Esophagus muscularis mucosa (tissue), 3 donors: ENCODE results near the gene IER3.

Experiments used
- POLR2A ChIP-seq: fragments of 450-650 bp; IDR thresholded peaks from one replicate; pipeline ENCODE4 v1.6.1; 2017; ENCODE audit warnings: antibody characterized with exemption, moderate library complexity, mild to moderate bottlenecking, low read depth
- POLR2AphosphoS5 ChIP-seq, 2 donors: sonication (generic); formaldehyde crosslinking; IDR thresholded peaks; one replicate each; pipeline ENCODE4 v1.6.1; 2017; ENCODE audit warnings: antibody characterized with exemption in 2 of 2
- TF ChIP-seq, protein P1 (sequence below), 3 experiments: fragments of 200-600 bp in 2 of 3; fragments of 450-650 bp in 1 of 3; sonication (generic) in 2 of 3; IDR thresholded peaks; one replicate each; pipeline ENCODE4 v1.5.1; 2017 to 2019; ENCODE audit warnings: antibody characterized with exemption in 3 of 3, mild to moderate bottlenecking in 2 of 3, moderate library complexity in 1 of 3

DNA sequence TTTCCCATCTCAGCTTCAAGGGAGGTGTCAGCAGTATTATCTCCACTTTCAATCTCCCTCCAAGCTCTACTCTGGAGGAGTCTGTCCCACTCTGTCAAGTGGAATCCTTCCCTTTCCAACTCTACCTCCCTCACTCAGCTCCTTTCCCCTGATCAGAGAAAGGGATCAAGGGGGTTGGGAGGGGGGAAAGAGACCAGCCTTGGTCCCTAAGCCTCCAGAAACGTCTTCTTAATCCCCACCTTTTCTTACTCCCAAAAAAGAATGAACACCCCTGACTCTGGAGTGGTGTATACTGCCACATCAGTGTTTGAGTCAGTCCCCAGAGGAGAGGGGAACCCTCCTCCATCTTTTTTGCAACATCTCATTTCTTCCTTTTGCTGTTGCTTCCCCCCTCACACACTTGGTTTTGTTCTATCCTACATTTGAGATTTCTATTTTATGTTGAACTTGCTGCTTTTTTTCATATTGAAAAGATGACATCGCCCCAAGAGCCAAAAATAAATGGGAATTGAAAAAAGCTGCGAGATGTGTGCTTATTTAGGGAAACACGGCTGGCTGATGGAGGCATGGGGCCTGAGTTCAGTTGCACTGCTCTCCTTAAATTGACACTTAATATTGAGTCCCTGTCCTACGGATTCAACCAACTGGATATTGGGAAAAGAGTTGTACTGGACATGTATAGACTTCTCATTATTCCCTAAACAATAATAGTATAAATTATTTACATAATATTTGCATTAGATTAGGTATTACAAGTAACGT, 19.3 kb downstream of the IER3 start:
- TF ChIP-seq, protein P1, sequence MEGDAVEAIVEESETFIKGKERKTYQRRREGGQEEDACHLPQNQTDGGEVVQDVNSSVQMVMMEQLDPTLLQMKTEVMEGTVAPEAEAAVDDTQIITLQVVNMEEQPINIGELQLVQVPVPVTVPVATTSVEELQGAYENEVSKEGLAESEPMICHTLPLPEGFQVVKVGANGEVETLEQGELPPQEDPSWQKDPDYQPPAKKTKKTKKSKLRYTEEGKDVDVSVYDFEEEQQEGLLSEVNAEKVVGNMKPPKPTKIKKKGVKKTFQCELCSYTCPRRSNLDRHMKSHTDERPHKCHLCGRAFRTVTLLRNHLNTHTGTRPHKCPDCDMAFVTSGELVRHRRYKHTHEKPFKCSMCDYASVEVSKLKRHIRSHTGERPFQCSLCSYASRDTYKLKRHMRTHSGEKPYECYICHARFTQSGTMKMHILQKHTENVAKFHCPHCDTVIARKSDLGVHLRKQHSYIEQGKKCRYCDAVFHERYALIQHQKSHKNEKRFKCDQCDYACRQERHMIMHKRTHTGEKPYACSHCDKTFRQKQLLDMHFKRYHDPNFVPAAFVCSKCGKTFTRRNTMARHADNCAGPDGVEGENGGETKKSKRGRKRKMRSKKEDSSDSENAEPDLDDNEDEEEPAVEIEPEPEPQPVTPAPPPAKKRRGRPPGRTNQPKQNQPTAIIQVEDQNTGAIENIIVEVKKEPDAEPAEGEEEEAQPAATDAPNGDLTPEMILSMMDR (IDR thresholded peaks at IDR 0.05): no peak
- TF ChIP-seq POLR2A (no peak), POLR2AphosphoS5 (IDR thresholded peaks at IDR 0.05) (no peak)
